ENCODE data around the gene FKBP11. TPM values are rescaled to one million over a fixed set of nuclear protein-coding genes. Genes with fewer than 3 reads are reported as not detected.
A peak's percentile ranks its signal among the peaks of the same experiment; 100 is the strongest.

Gene FKBP11
- polyA plus RNA-seq, 1 experiment, result 85.9 TPM

DNA sequence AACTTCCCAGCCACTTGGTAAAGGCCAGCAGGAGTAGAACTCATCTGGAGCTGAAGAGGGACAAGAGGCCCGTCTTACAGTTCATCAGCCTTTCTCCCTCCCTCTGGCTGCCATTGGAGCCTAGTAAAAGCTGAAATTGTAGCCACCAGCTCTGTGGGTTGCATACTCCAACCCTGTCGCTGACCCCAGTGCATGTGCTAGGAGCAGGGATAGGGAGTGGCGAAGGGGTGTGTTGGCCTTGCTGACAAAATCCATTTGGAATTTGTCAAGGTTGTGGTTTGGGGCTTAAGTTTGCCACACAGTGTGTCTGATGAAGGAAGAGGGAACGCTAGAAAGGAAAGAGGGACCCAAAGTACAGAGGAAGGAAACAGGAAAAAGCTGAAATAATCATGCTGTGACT lies 36.0 kb upstream of the FKBP11 start:
- Histone ChIP-seq H3K27me3 (ENCODE audit: control insufficient read depth, insufficient read depth, low read length) (peaks cover 14% of the 10 kb centered on the region), H3K4me3 (ENCODE audit: low read depth, low read length) (no peak overlapping the region), H3K9me3 (ENCODE audit: control insufficient read depth, insufficient read depth, low read length) (peaks cover 6% of the 10 kb centered on the region; the same call in 1 of the 2 replicates), H3K27ac (ENCODE audit: low read depth, low read length) (no peak overlapping the region)
- TF ChIP-seq, protein P1, sequence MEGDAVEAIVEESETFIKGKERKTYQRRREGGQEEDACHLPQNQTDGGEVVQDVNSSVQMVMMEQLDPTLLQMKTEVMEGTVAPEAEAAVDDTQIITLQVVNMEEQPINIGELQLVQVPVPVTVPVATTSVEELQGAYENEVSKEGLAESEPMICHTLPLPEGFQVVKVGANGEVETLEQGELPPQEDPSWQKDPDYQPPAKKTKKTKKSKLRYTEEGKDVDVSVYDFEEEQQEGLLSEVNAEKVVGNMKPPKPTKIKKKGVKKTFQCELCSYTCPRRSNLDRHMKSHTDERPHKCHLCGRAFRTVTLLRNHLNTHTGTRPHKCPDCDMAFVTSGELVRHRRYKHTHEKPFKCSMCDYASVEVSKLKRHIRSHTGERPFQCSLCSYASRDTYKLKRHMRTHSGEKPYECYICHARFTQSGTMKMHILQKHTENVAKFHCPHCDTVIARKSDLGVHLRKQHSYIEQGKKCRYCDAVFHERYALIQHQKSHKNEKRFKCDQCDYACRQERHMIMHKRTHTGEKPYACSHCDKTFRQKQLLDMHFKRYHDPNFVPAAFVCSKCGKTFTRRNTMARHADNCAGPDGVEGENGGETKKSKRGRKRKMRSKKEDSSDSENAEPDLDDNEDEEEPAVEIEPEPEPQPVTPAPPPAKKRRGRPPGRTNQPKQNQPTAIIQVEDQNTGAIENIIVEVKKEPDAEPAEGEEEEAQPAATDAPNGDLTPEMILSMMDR (IDR thresholded peaks at IDR 0.05; ENCODE audit: low read depth, low read length), result no peak
- ChIA-PET CTCF (no interaction called here), POLR2A (interaction anchor here (0.6 kb wide), 1 partner anchor 14 kb away, joined by 5 read pairs; no protein-coding TSS in a partner anchor)
- DNase-seq (ENCODE audit: low read depth, low spot score), result no peak

DNA sequence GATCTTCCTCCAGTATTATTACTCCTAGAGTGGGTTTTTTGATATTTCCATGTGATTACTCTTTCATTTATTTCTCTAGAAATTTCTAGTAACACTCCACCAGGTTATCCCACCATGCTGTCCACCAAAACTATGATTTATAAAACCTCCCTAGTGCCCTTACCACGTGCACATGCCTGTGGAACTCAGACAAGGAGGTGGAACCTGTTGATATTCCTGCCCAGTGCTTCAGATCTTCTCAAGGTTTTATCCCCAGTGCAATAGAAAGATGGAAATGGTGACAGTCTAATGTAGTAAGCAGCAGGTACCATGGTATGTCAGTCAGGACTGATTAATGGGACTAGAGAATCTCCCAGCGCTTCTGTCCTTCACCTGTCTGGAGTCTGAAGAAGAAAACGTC lies 35.5 kb upstream of the FKBP11 start:
- Histone ChIP-seq H3K9me3 (ENCODE audit: control insufficient read depth, insufficient read depth, low read length) (peaks cover 6% of the 10 kb centered on the region; the same call in 1 of the 2 replicates), H3K27me3 (ENCODE audit: control insufficient read depth, insufficient read depth, low read length) (peaks cover 9% of the 10 kb centered on the region), H3K27ac (ENCODE audit: low read depth, low read length) (no peak overlapping the region), H3K4me3 (ENCODE audit: low read depth, low read length) (no peak overlapping the region)
- ChIA-PET POLR2A (interaction anchor here (0.6 kb wide), 1 partner anchor 14 kb away, joined by 5 read pairs; no protein-coding TSS in a partner anchor), CTCF (interaction anchor here (1.0 kb wide), 1 partner anchor 17 kb away, joined by 3 read pairs; the partner anchor contains the start of gene WNT1)
- TF ChIP-seq, protein P1 (IDR thresholded peaks at IDR 0.05; ENCODE audit: low read depth, low read length), result no peak
- DNase-seq (ENCODE audit: low read depth, low spot score), result no peak

DNA sequence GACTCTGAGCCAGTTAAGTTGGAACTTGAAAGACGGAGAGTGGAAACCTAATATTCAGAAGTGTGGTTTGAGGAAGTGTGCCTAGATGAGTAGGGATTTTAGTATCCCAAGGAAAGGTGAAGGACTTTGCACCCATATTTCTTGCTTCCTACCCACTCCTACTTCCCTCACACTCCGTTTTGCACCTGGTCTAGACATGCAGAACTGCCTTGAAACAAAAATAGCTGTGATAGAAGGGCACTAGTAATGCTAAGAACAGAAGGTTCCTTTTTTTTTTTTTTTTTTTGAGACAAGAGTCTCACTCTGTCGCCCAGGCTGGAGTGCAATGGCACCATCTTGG lies 32.7 kb upstream of the FKBP11 start:
- Histone ChIP-seq H3K9me3 (ENCODE audit: control insufficient read depth, insufficient read depth, low read length) (peaks cover 6% of the 10 kb centered on the region; the same call in 1 of the 2 replicates), H3K27ac (ENCODE audit: low read depth, low read length) (no peak overlapping the region), H3K4me3 (ENCODE audit: low read depth, low read length) (peak overlapping the region; percentile 97), H3K27me3 (ENCODE audit: control insufficient read depth, insufficient read depth, low read length) (peaks cover 5% of the 10 kb centered on the region)
- TF ChIP-seq, protein P1 (IDR thresholded peaks at IDR 0.05; ENCODE audit: low read depth, low read length), result no peak
- no peak for DNase-seq (ENCODE audit: low read depth, low spot score)
- ChIA-PET CTCF (interaction anchor here (0.7 to 2.2 kb wide), 12 partner anchors 9 to 172 kb away, joined by 3 to 12 read pairs (median 4); partner anchors contain the start of gene WNT1), POLR2A (interaction anchor here (0.6 to 1.8 kb wide), 11 partner anchors 10 to 308 kb away, joined by 3 to 13 read pairs (median 5); partner anchors contain the start of genes FKBP11 and WNT10B)

DNA sequence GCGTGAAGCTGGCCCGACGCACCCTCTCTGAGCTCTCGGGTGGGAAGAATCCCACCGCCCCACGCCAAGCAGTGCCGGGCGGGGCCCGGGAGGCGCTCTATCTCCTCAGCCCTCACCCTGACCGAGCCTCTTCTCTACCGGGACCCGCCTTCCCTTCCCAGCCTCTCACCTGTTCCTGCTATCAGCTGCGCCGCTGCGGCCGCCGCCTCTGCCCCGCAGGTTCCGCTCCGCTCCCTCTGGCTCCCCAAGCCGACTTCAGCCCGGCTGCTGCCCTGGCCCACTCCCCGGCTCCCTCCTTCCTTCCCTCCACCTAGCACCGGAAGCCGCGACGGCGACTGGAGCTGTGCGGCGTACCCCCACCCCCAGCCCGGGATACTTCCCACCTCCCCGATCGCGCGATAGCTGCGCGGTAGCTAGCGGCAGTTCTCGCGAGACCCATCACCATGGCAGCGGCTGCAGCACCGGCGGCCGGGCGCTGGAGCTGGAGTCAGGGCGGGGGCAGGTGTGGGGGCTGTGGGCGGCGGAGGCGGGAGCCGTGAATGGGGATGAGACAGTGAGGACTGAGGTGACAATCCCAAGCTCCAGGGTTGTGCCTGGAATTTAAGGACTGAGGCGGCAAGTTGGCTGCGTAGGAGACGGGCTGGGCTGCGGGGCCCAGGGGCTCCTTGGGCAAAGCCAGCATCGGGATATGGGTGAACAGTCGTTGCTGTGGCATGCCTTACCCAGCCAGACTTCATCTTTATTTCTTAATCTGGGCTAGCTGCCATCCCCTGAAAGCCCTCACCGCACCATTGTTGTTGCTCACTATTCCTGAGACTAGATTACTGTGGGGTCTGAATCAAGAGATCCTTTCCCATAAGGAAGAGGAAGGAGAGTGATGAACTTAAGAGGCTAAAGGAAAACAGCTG lies 32.1 kb upstream of the FKBP11 start, which contains the start of gene ARF3:
Gene ARF3, minus strand, starts transcription at position 347 of the 908 bp plus-strand sequence. CDS start 16,392 bp downstream, outside the sequence.
- H3K4me3 ChIP-seq (ENCODE audit: low read depth, low read length), result peak within 1 kb of the TSS; percentile 97
- POLR2A ChIA-PET, result interaction anchor here (0.5 to 1.8 kb wide), 14 partner anchors 9 to 1200 kb away, joined by 3 to 13 read pairs (median 4); partner anchors contain the start of genes FKBP11 and WNT10B

More for the DNA sequence above, 32.1 kb upstream of the FKBP11 start, which contains the start of gene ARF3:
- Histone ChIP-seq H3K9me3 (ENCODE audit: control insufficient read depth, insufficient read depth, low read length) (peaks cover 6% of the 10 kb centered on the region; the same call in 1 of the 2 replicates), H3K27ac (ENCODE audit: low read depth, low read length) (peak within 1 kb of the TSS; percentile 80), H3K27me3 (ENCODE audit: control insufficient read depth, insufficient read depth, low read length) (peaks cover 5% of the 10 kb centered on the region)
- CTCF ChIA-PET, result interaction anchor here (0.5 to 2.2 kb wide), 14 partner anchors 9 to 172 kb away, joined by 3 to 12 read pairs (median 4); partner anchors contain the start of gene WNT1
- TF ChIP-seq, protein P1 (IDR thresholded peaks at IDR 0.05; ENCODE audit: low read depth, low read length), result no peak
- DNase-seq (ENCODE audit: low read depth, low spot score), result peak; percentile 76
